ENCODE data around the gene CHKA.
A peak's percentile ranks its signal among the peaks of the same experiment; 100 is the strongest.

The CHKA gene

GRCh38 chr11:68133761-68134160 is 12.6 kb upstream of the CHKA start:
- Mint-ChIP-seq H3K27me3 (peaks cover 16% of the 10 kb centered on the region), H3K4me3 (no peak overlapping the region), H3K27ac (no peak overlapping the region), H3K36me3 (ENCODE audit: low read depth) (peaks cover 11% of the 10 kb centered on the region), H3K4me1 (ENCODE audit: low read depth) (no peaks in the 10 kb centered on the region), H3K9me3 (peaks cover 10% of the 10 kb centered on the region)

GRCh38 chr11:68130121-68130520 is 8.9 kb upstream of the CHKA start:
- Mint-ChIP-seq H3K27ac (no peak overlapping the region), H3K4me1 (ENCODE audit: low read depth) (no peaks in the 10 kb centered on the region), H3K27me3 (peaks cover 17% of the 10 kb centered on the region), H3K36me3 (ENCODE audit: low read depth) (peaks cover 11% of the 10 kb centered on the region), H3K4me3 (no peak overlapping the region), H3K9me3 (peaks cover 10% of the 10 kb centered on the region)

GRCh38 chr11:68128682-68129327 is 7.6 kb upstream of the CHKA start:
- Mint-ChIP-seq H3K4me3 (no peak overlapping the region), H3K27me3 (peaks cover 14% of the 10 kb centered on the region), H3K4me1 (ENCODE audit: low read depth) (no peaks in the 10 kb centered on the region), H3K36me3 (ENCODE audit: low read depth) (peaks cover 11% of the 10 kb centered on the region), H3K27ac (no peak overlapping the region), H3K9me3 (peaks cover 9% of the 10 kb centered on the region)

- H3K27me3 Mint-ChIP-seq, result peaks cover 14% of the 10 kb centered on the region
- H3K36me3 Mint-ChIP-seq (ENCODE audit: low read depth), result peaks cover 11% of the 10 kb centered on the region
- no peaks in the 10 kb centered on the region for H3K4me1 Mint-ChIP-seq (ENCODE audit: low read depth)
- H3K4me3 Mint-ChIP-seq, result no peak overlapping the region
- no peak overlapping the region for H3K27ac Mint-ChIP-seq
- H3K9me3 Mint-ChIP-seq, result peaks cover 6% of the 10 kb centered on the region
These were observed 6.8 kb upstream of the CHKA start for GRCh38 chr11:68127714-68128681.

- peaks cover 14% of the 10 kb centered on the region for H3K27me3 Mint-ChIP-seq
These were observed 4.0 kb upstream of the CHKA start for GRCh38 chr11:68125164-68125563.

GRCh38 chr11:68122936-68123539 is 1.9 kb upstream of the CHKA start:
- no peaks in the 10 kb centered on the region for H3K27me3 Mint-ChIP-seq
- peaks cover 22% of the 10 kb centered on the region for H3K4me1 Mint-ChIP-seq (ENCODE audit: low read depth)
- H3K36me3 Mint-ChIP-seq (ENCODE audit: low read depth), result peaks cover 3% of the 10 kb centered on the region
- no peak overlapping the region for H3K27ac Mint-ChIP-seq
- no peaks in the 10 kb centered on the region for H3K9me3 Mint-ChIP-seq
- H3K4me3 Mint-ChIP-seq, result peak overlapping the region; percentile 16

More at GRCh38 chr11:68125164-68125563, 4.0 kb upstream of the CHKA start:
- no peak overlapping the region for H3K4me3 Mint-ChIP-seq
- no peaks in the 10 kb centered on the region for H3K9me3 Mint-ChIP-seq
- H3K36me3 Mint-ChIP-seq (ENCODE audit: low read depth), result no peaks in the 10 kb centered on the region
- peaks cover 5% of the 10 kb centered on the region for H3K4me1 Mint-ChIP-seq (ENCODE audit: low read depth)
- no peak overlapping the region for H3K27ac Mint-ChIP-seq

GRCh38 chr11:68120273-68121066 is 718 bp downstream of the CHKA start:
- no peaks in the 10 kb centered on the region for H3K27me3 Mint-ChIP-seq
- peak overlapping the region; percentile 89 for H3K4me3 Mint-ChIP-seq
- peaks cover 22% of the 10 kb centered on the region for H3K4me1 Mint-ChIP-seq (ENCODE audit: low read depth)
- H3K36me3 Mint-ChIP-seq (ENCODE audit: low read depth), result peaks cover 10% of the 10 kb centered on the region
- no peaks in the 10 kb centered on the region for H3K9me3 Mint-ChIP-seq
- H3K27ac Mint-ChIP-seq, result peak overlapping the region; percentile 86

GRCh38 chr11:68118706-68119448 is 2.3 kb downstream of the CHKA start:
- H3K4me1 Mint-ChIP-seq (ENCODE audit: low read depth), result peaks cover 22% of the 10 kb centered on the region
- H3K9me3 Mint-ChIP-seq, result no peaks in the 10 kb centered on the region
- H3K27me3 Mint-ChIP-seq, result no peaks in the 10 kb centered on the region
- H3K36me3 Mint-ChIP-seq (ENCODE audit: low read depth), result peaks cover 10% of the 10 kb centered on the region
- no peak overlapping the region for H3K27ac Mint-ChIP-seq
- H3K4me3 Mint-ChIP-seq, result peak overlapping the region; percentile 43

- H3K4me1 Mint-ChIP-seq (ENCODE audit: low read depth), result peaks cover 22% of the 10 kb centered on the region
- no peaks in the 10 kb centered on the region for H3K9me3 Mint-ChIP-seq
- no peaks in the 10 kb centered on the region for H3K27me3 Mint-ChIP-seq
- H3K36me3 Mint-ChIP-seq (ENCODE audit: low read depth), result peaks cover 10% of the 10 kb centered on the region
- no peak overlapping the region for H3K27ac Mint-ChIP-seq
- H3K4me3 Mint-ChIP-seq, result no peak overlapping the region
These were observed 3.2 kb downstream of the CHKA start for GRCh38 chr11:68117853-68118470.

GRCh38 chr11:68116974-68117373 is 4.2 kb downstream of the CHKA start:
- H3K9me3 Mint-ChIP-seq, result no peaks in the 10 kb centered on the region
- peaks cover 22% of the 10 kb centered on the region for H3K4me1 Mint-ChIP-seq (ENCODE audit: low read depth)
- H3K36me3 Mint-ChIP-seq (ENCODE audit: low read depth), result peaks cover 13% of the 10 kb centered on the region
- no peak overlapping the region for H3K4me3 Mint-ChIP-seq
- H3K27me3 Mint-ChIP-seq, result no peaks in the 10 kb centered on the region
- H3K27ac Mint-ChIP-seq, result no peak overlapping the region

GRCh38 chr11:68116126-68116525 is 5.1 kb downstream of the CHKA start:
- H3K4me3 Mint-ChIP-seq, result no peak overlapping the region
- no peaks in the 10 kb centered on the region for H3K27me3 Mint-ChIP-seq
- peaks cover 19% of the 10 kb centered on the region for H3K4me1 Mint-ChIP-seq (ENCODE audit: low read depth)
- peaks cover 13% of the 10 kb centered on the region for H3K36me3 Mint-ChIP-seq (ENCODE audit: low read depth)
- no peaks in the 10 kb centered on the region for H3K9me3 Mint-ChIP-seq
- H3K27ac Mint-ChIP-seq, result no peak overlapping the region

GRCh38 chr11:68115285-68115684 is 5.9 kb downstream of the CHKA start:
- Mint-ChIP-seq H3K9me3 (no peaks in the 10 kb centered on the region), H3K4me3 (no peak overlapping the region), H3K27ac (no peak overlapping the region), H3K4me1 (ENCODE audit: low read depth) (peaks cover 18% of the 10 kb centered on the region), H3K36me3 (ENCODE audit: low read depth) (peaks cover 13% of the 10 kb centered on the region), H3K27me3 (no peaks in the 10 kb centered on the region)

- H3K36me3 Mint-ChIP-seq (ENCODE audit: low read depth), result peaks cover 13% of the 10 kb centered on the region
- no peak overlapping the region for H3K4me3 Mint-ChIP-seq
- H3K4me1 Mint-ChIP-seq (ENCODE audit: low read depth), result peaks cover 5% of the 10 kb centered on the region
- no peak overlapping the region for H3K27ac Mint-ChIP-seq
- no peaks in the 10 kb centered on the region for H3K9me3 Mint-ChIP-seq
- no peaks in the 10 kb centered on the region for H3K27me3 Mint-ChIP-seq
These were observed 7.2 kb downstream of the CHKA start for GRCh38 chr11:68113986-68114385.

Data from stimulated activated naive CD8-positive, alpha-beta T cell treated with anti-CD3 and anti-CD28 coated beads, Interleukin-15, Interleukin-2, amounts not matched to agents 100 ng/mL and 50 ng/mL, for 24 hours (primary cell).